ENCODE results near the gene CLEC16A. TPM values are rescaled to one million over a fixed set of nuclear protein-coding genes. Genes with fewer than 3 reads are reported as not detected.

The CLEC16A gene
- total RNA-seq, 2 experiments from 2014 or later = 18.4 to 20.1 TPM

- intact Hi-C loops (cut with micrococcal nuclease) = no loop called here
- DNase-seq = no peak
- Mint-ChIP-seq H3K9me3 (no peaks in the 10 kb centered on the region), H3K36me3 (ENCODE audit: low read depth) (peaks cover 5% of the 10 kb centered on the region), H3K27me3 (ENCODE audit: low read depth) (no peaks in the 10 kb centered on the region), H3K4me3 (no peak overlapping the region), H3K27ac (no peak overlapping the region), H3K4me1 (ENCODE audit: low read depth) (peaks cover 7% of the 10 kb centered on the region)
- CTCF ChIA-PET = interaction anchor here (0.6 to 1.5 kb wide), 2 partner anchors 12 to 89 kb away, joined by 3 to 4 read pairs; no protein-coding TSS in a partner anchor
Measured at GRCh38 chr16:11165349-11165748, 221.0 kb downstream of the CLEC16A start.

GRCh38 chr16:11165894-11166665 lies 221.7 kb downstream of the CLEC16A start:
- Mint-ChIP-seq H3K36me3 (ENCODE audit: low read depth) (peaks cover 5% of the 10 kb centered on the region), H3K27me3 (ENCODE audit: low read depth) (no peaks in the 10 kb centered on the region), H3K4me1 (ENCODE audit: low read depth) (no peaks in the 10 kb centered on the region), H3K27ac (no peak overlapping the region), H3K4me3 (no peak overlapping the region), H3K9me3 (no peaks in the 10 kb centered on the region)
- intact Hi-C loops (cut with micrococcal nuclease) = no loop called here
- CTCF ChIA-PET = interaction anchor here (0.6 kb wide), 2 partner anchors 90 to 117 kb away, joined by 4 to 5 read pairs; no protein-coding TSS in a partner anchor
- DNase-seq = no peak

GRCh38 chr16:11167581-11167980 lies 223.2 kb downstream of the CLEC16A start:
- no peak overlapping the region for H3K4me3 Mint-ChIP-seq
- DNase-seq = no peak
- H3K4me1 Mint-ChIP-seq (ENCODE audit: low read depth) = no peaks in the 10 kb centered on the region
- intact Hi-C loops (cut with micrococcal nuclease) = no loop called here
- H3K27ac Mint-ChIP-seq = no peak overlapping the region
- peaks cover 5% of the 10 kb centered on the region for H3K36me3 Mint-ChIP-seq (ENCODE audit: low read depth)
- H3K9me3 Mint-ChIP-seq = no peaks in the 10 kb centered on the region
- CTCF ChIA-PET = interaction anchor here (1.2 kb wide), 1 partner anchor 51 kb away, joined by 3 read pairs; no protein-coding TSS in a partner anchor
- no peaks in the 10 kb centered on the region for H3K27me3 Mint-ChIP-seq (ENCODE audit: low read depth)

- intact Hi-C loops (cut with micrococcal nuclease) = no loop called here
- H3K4me3 Mint-ChIP-seq = no peak overlapping the region
- H3K27me3 Mint-ChIP-seq (ENCODE audit: low read depth) = no peaks in the 10 kb centered on the region
- H3K36me3 Mint-ChIP-seq (ENCODE audit: low read depth) = peaks cover 5% of the 10 kb centered on the region
- CTCF ChIA-PET = interaction anchor here (1.2 kb wide), 1 partner anchor 50 kb away, joined by 3 read pairs; no protein-coding TSS in a partner anchor
- H3K9me3 Mint-ChIP-seq = no peaks in the 10 kb centered on the region
- H3K27ac Mint-ChIP-seq = no peak overlapping the region
- DNase-seq = no peak
- H3K4me1 Mint-ChIP-seq (ENCODE audit: low read depth) = no peaks in the 10 kb centered on the region
Measured at GRCh38 chr16:11168386-11169051, 224.2 kb downstream of the CLEC16A start.

GRCh38 chr16:11169641-11170040 lies 225.3 kb downstream of the CLEC16A start:
- intact Hi-C loops (cut with micrococcal nuclease) = no loop called here
- CTCF ChIA-PET = no interaction called here
- Mint-ChIP-seq H3K4me3 (no peak overlapping the region), H3K27me3 (ENCODE audit: low read depth) (no peaks in the 10 kb centered on the region), H3K36me3 (ENCODE audit: low read depth) (peaks cover 13% of the 10 kb centered on the region), H3K9me3 (no peaks in the 10 kb centered on the region), H3K4me1 (ENCODE audit: low read depth) (peaks cover 2% of the 10 kb centered on the region), H3K27ac (no peak overlapping the region)
- DNase-seq = no peak

GRCh38 chr16:11170201-11170600 lies 225.8 kb downstream of the CLEC16A start:
- CTCF ChIA-PET = no interaction called here
- intact Hi-C loops (cut with micrococcal nuclease) = no loop called here
- Mint-ChIP-seq H3K36me3 (ENCODE audit: low read depth) (peaks cover 18% of the 10 kb centered on the region), H3K27ac (no peak overlapping the region), H3K4me3 (no peak overlapping the region), H3K9me3 (no peaks in the 10 kb centered on the region), H3K4me1 (ENCODE audit: low read depth) (peaks cover 2% of the 10 kb centered on the region), H3K27me3 (ENCODE audit: low read depth) (no peaks in the 10 kb centered on the region)
- no peak for DNase-seq

- CTCF ChIA-PET = no interaction called here
- no peak overlapping the region for H3K4me3 Mint-ChIP-seq
- H3K27me3 Mint-ChIP-seq (ENCODE audit: low read depth) = no peaks in the 10 kb centered on the region
- no peak for DNase-seq
- H3K36me3 Mint-ChIP-seq (ENCODE audit: low read depth) = peaks cover 18% of the 10 kb centered on the region
- no peak overlapping the region for H3K27ac Mint-ChIP-seq
- peaks cover 5% of the 10 kb centered on the region for H3K4me1 Mint-ChIP-seq (ENCODE audit: low read depth)
- no peaks in the 10 kb centered on the region for H3K9me3 Mint-ChIP-seq
- intact Hi-C loops (cut with micrococcal nuclease) = no loop called here
Measured at GRCh38 chr16:11170696-11171447, 226.5 kb downstream of the CLEC16A start.

GRCh38 chr16:11171448-11171709 lies 227.0 kb downstream of the CLEC16A start:
- CTCF ChIA-PET = no interaction called here
- no peak overlapping the region for H3K4me3 Mint-ChIP-seq
- H3K36me3 Mint-ChIP-seq (ENCODE audit: low read depth) = peaks cover 18% of the 10 kb centered on the region
- H3K9me3 Mint-ChIP-seq = no peaks in the 10 kb centered on the region
- no peak for DNase-seq
- intact Hi-C loops (cut with micrococcal nuclease) = no loop called here
- peaks cover 10% of the 10 kb centered on the region for H3K4me1 Mint-ChIP-seq (ENCODE audit: low read depth)
- H3K27me3 Mint-ChIP-seq (ENCODE audit: low read depth) = no peaks in the 10 kb centered on the region
- H3K27ac Mint-ChIP-seq = no peak overlapping the region

GRCh38 chr16:11171757-11172299 lies 227.5 kb downstream of the CLEC16A start:
- Mint-ChIP-seq H3K4me3 (no peak overlapping the region), H3K27me3 (ENCODE audit: low read depth) (no peaks in the 10 kb centered on the region), H3K4me1 (ENCODE audit: low read depth) (peaks cover 14% of the 10 kb centered on the region), H3K36me3 (ENCODE audit: low read depth) (peaks cover 18% of the 10 kb centered on the region), H3K27ac (no peak overlapping the region), H3K9me3 (no peaks in the 10 kb centered on the region)
- no peak for DNase-seq
- intact Hi-C loops (cut with micrococcal nuclease) = no loop called here
- CTCF ChIA-PET = no interaction called here

GRCh38 chr16:11173426-11173825 lies 229.1 kb downstream of the CLEC16A start:
- H3K4me1 Mint-ChIP-seq (ENCODE audit: low read depth) = peaks cover 14% of the 10 kb centered on the region

GRCh38 chr16:11174141-11174540 lies 229.8 kb downstream of the CLEC16A start:
- Mint-ChIP-seq H3K4me1 (ENCODE audit: low read depth) (peaks cover 14% of the 10 kb centered on the region), H3K9me3 (no peaks in the 10 kb centered on the region), H3K36me3 (ENCODE audit: low read depth) (peaks cover 13% of the 10 kb centered on the region), H3K4me3 (no peak overlapping the region), H3K27me3 (ENCODE audit: low read depth) (no peaks in the 10 kb centered on the region), H3K27ac (no peak overlapping the region)
- CTCF ChIA-PET = no interaction called here
- no peak for DNase-seq
- intact Hi-C loops (cut with micrococcal nuclease) = no loop called here

More at GRCh38 chr16:11173426-11173825, 229.1 kb downstream of the CLEC16A start:
- intact Hi-C loops (cut with micrococcal nuclease) = no loop called here
- no peaks in the 10 kb centered on the region for H3K9me3 Mint-ChIP-seq
- H3K36me3 Mint-ChIP-seq (ENCODE audit: low read depth) = peaks cover 15% of the 10 kb centered on the region
- H3K4me3 Mint-ChIP-seq = no peak overlapping the region
- H3K27ac Mint-ChIP-seq = no peak overlapping the region
- CTCF ChIA-PET = no interaction called here
- DNase-seq = no peak
- no peaks in the 10 kb centered on the region for H3K27me3 Mint-ChIP-seq (ENCODE audit: low read depth)

GRCh38 chr16:11175106-11175786 lies 230.9 kb downstream of the CLEC16A start:
- Mint-ChIP-seq H3K27ac (no peak overlapping the region), H3K9me3 (no peaks in the 10 kb centered on the region), H3K27me3 (ENCODE audit: low read depth) (no peaks in the 10 kb centered on the region), H3K4me3 (no peak overlapping the region), H3K36me3 (ENCODE audit: low read depth) (peaks cover 14% of the 10 kb centered on the region), H3K4me1 (ENCODE audit: low read depth) (peaks cover 14% of the 10 kb centered on the region)
- no peak for DNase-seq
- intact Hi-C loops (cut with micrococcal nuclease) = no loop called here
- CTCF ChIA-PET = no interaction called here
